Activated naive CD4-positive, alpha-beta T cell treated with anti-CD3 and anti-CD28 coated beads for 36 hours (primary cell): ENCODE data around the gene TAF6. TPM values are rescaled to one million over a fixed set of nuclear protein-coding genes. Genes with fewer than 3 reads are reported as not detected.

Experiments used
- CTCF ChIA-PET: fragments of 350-600 bp; sonication (Branson Sonifier 250); formaldehyde crosslinking; loops from one replicate; lab custom pipeline; 2021; ENCODE audit warnings: antibody characterized with exemption; lab: Charles Lee
- DNase-seq: peaks from one replicate; pipeline ENCODE4 v3.0.0-alpha.2; 2020
- H3K27ac Mint-ChIP-seq: one replicate; pipeline ENCODE4 v1.8.0; 2021; ENCODE audit warnings: mild to moderate bottlenecking, mixed read lengths
- H3K27me3 Mint-ChIP-seq: one replicate; pipeline ENCODE4 v1.8.0; 2021; ENCODE audit warnings: low read depth, mixed read lengths
- H3K36me3 Mint-ChIP-seq: one replicate; pipeline ENCODE4 v1.8.0; 2021; ENCODE audit warnings: low read depth, mixed read lengths
- H3K4me1 Mint-ChIP-seq: one replicate; pipeline ENCODE4 v1.8.0; 2021; ENCODE audit warnings: low read depth, mixed read lengths
- H3K4me3 Mint-ChIP-seq: one replicate; pipeline ENCODE4 v1.8.0; 2021; ENCODE audit warnings: mild to moderate bottlenecking, moderate library complexity, mixed read lengths
- H3K9me3 Mint-ChIP-seq: one replicate; pipeline ENCODE4 v1.8.0; 2021; ENCODE audit warnings: mixed read lengths
- intact Hi-C: fragments of 100-400 bp; cut with micrococcal nuclease; formaldehyde crosslinking; loops from one replicate; pipeline ENCODE4 v1.15.1; 2023
- total RNA-seq, 2 experiments: library from RNA; stranded (reverse); gene quantifications; one replicate each; pipeline ENCODE4 v1.2.3, GENCODE V29; 2021

Gene TAF6
- total RNA-seq, 2 experiments from 2014 or later, result 48.9 to 53.5 TPM

DNA sequence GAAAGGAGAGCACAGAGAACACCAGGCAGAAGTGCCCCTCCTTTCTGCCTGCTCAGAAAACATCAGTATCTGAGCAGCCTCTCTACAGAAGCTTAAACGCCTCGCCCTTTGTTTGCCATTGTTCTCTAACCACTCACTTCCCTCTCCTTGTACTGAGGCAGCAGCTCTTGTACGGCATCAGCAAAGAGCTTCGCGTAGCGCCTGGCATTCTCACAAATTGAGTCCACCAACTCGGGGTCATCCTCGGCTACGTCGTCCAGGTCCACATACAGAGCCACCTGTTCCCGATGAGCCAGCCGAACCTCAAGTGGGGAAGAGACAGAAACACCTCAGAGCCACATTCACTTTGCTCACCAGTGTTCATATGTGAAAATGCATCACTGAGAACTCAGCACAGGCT lies 19.7 kb downstream of the TAF6 start:
- CTCF ChIA-PET, result interaction anchor here (1.2 kb wide), 1 partner anchor 9 kb away, joined by 4 read pairs; no protein-coding TSS in a partner anchor
- H3K4me1 Mint-ChIP-seq, result peaks cover 50% of the 10 kb centered on the region
- peak overlapping the region; percentile 96 for H3K27ac Mint-ChIP-seq
- DNase-seq, result no peak
- no peaks in the 10 kb centered on the region for H3K27me3 Mint-ChIP-seq
- H3K4me3 Mint-ChIP-seq, result peak overlapping the region; percentile 91
- intact Hi-C loops, result no loop called here
- peaks cover 58% of the 10 kb centered on the region for H3K36me3 Mint-ChIP-seq
- H3K9me3 Mint-ChIP-seq, result no peaks in the 10 kb centered on the region

DNA sequence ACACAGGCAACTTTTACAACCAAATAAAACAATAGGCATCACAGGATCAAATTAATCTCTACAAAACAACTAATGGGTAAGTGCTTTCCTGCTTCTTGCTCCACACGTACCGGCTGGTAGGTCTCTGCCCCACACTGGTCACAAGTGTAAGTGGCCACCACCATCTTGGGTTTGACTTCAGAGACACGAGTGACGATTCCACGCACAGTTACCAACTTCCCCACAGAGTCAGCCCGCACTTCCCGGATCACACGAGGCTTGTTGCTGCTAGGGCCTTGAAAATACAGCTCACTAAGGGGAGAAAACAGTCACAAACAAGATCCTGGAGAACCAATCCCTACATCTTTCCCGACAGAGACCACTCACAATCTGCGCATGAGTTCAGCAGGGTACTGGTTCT lies 20.2 kb downstream of the TAF6 start:
- no peak for DNase-seq
- H3K36me3 Mint-ChIP-seq, result peaks cover 62% of the 10 kb centered on the region
- H3K4me1 Mint-ChIP-seq, result peaks cover 50% of the 10 kb centered on the region
- H3K9me3 Mint-ChIP-seq, result no peaks in the 10 kb centered on the region
- intact Hi-C loops, result no loop called here
- no peaks in the 10 kb centered on the region for H3K27me3 Mint-ChIP-seq
- CTCF ChIA-PET, result interaction anchor here (1.2 kb wide), 1 partner anchor 9 kb away, joined by 4 read pairs; no protein-coding TSS in a partner anchor
- peak overlapping the region; percentile 91 for H3K4me3 Mint-ChIP-seq
- peak overlapping the region; percentile 50 for H3K27ac Mint-ChIP-seq

- H3K4me3 Mint-ChIP-seq, result no peak overlapping the region
- H3K4me1 Mint-ChIP-seq, result peaks cover 56% of the 10 kb centered on the region
- no peak for DNase-seq
- no peaks in the 10 kb centered on the region for H3K9me3 Mint-ChIP-seq
- no peaks in the 10 kb centered on the region for H3K27me3 Mint-ChIP-seq
- intact Hi-C loops, result no loop called here
- no peak overlapping the region for H3K27ac Mint-ChIP-seq
- CTCF ChIA-PET, result no interaction called here
- H3K36me3 Mint-ChIP-seq, result peaks cover 90% of the 10 kb centered on the region
These were observed 23.5 kb downstream of the TAF6 start for GRCh38 chr7:100095704-100096103.

DNA sequence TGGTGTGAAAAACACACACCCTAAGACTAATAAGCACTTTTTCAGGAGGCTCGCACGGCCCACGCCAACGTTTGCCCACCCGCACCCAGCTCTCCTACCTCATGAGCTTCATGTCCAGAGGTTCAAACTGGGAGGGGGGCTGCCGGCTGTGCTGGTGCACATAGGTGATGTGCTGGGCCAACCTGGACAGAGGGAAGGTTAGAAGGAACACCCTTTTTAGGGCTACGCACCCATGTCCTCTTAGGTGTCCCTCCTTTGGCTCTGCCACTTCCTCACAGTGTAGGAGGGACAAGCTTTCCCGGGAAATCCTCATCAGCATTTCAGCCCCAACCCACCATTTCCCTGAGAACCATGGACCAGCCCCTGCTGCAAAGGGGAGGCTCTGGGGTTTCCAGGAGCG lies 23.9 kb downstream of the TAF6 start:
- Mint-ChIP-seq H3K27me3 (no peaks in the 10 kb centered on the region), H3K36me3 (peaks cover 90% of the 10 kb centered on the region), H3K27ac (peak overlapping the region; percentile 56), H3K9me3 (no peaks in the 10 kb centered on the region), H3K4me1 (peaks cover 59% of the 10 kb centered on the region), H3K4me3 (no peak overlapping the region)
- DNase-seq, result no peak
- intact Hi-C loops, result no loop called here
- CTCF ChIA-PET, result no interaction called here

DNA sequence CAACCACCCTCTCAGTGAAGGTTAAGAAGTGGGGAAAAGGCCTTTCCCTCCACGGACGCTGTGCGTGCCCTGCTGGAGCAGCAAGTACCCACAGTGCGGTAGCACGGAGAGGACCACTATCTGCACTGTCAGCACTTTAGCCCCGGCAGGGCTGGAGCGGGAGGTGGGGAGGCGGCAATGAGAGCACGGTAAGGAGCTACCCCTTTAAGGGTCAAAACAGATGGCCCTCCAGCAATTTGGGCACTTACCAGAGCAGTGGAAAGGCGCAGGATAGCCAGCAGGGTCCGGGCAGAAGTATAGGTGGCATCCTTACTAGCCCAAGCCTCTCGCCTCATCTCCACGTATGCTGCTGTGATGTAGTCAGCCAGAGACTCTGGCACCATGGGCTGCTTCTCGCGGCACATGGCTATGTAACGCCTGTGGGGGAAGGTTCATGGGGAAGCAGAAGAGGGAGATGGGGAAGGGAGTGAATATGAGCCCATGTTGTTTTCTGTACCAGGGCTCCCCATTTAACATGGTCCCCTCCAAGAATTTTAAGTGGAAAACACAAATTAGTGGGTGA lies 25.2 kb downstream of the TAF6 start:
- intact Hi-C loops, result no loop called here
- H3K36me3 Mint-ChIP-seq, result peaks cover 78% of the 10 kb centered on the region
- H3K4me1 Mint-ChIP-seq, result peaks cover 58% of the 10 kb centered on the region
- CTCF ChIA-PET, result no interaction called here
- H3K4me3 Mint-ChIP-seq, result no peak overlapping the region
- no peak for DNase-seq
- no peaks in the 10 kb centered on the region for H3K9me3 Mint-ChIP-seq
- H3K27ac Mint-ChIP-seq, result no peak overlapping the region
- H3K27me3 Mint-ChIP-seq, result no peaks in the 10 kb centered on the region

GRCh38 chr7:100093498-100093897 lies 25.7 kb downstream of the TAF6 start:
- Mint-ChIP-seq H3K36me3 (peaks cover 73% of the 10 kb centered on the region), H3K4me3 (no peak overlapping the region), H3K27me3 (no peaks in the 10 kb centered on the region), H3K4me1 (peaks cover 53% of the 10 kb centered on the region), H3K9me3 (no peaks in the 10 kb centered on the region), H3K27ac (no peak overlapping the region)
- intact Hi-C loops, result no loop called here
- CTCF ChIA-PET, result interaction anchor here (1.6 kb wide), 1 partner anchor 11 kb away, joined by 4 read pairs; no protein-coding TSS in a partner anchor
- no peak for DNase-seq

DNA sequence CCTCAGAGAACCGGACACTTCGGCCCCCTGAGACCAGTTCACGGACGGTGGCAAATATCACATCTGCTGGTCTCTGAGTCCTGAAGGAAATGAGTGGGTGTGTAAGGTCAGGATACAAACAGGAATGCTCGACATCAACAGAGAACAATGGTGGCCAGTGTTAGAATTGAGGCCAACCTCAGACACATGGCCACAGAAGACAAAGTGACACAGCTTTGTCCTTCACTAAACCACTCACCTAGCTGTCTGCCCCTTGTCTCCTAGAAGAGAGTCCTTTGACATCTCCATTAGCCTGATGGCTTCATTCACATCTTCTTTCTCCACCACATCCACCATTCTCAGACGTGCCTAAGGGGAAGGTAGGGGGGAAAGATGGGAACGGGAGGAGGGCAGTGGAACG lies 26.1 kb downstream of the TAF6 start:
- CTCF ChIA-PET, result interaction anchor here (1.6 kb wide), 1 partner anchor 11 kb away, joined by 4 read pairs; no protein-coding TSS in a partner anchor
- Mint-ChIP-seq H3K27me3 (no peaks in the 10 kb centered on the region), H3K9me3 (no peaks in the 10 kb centered on the region), H3K36me3 (peaks cover 68% of the 10 kb centered on the region), H3K4me1 (peaks cover 50% of the 10 kb centered on the region), H3K4me3 (no peak overlapping the region), H3K27ac (no peak overlapping the region)
- intact Hi-C loops, result no loop called here
- no peak for DNase-seq

DNA sequence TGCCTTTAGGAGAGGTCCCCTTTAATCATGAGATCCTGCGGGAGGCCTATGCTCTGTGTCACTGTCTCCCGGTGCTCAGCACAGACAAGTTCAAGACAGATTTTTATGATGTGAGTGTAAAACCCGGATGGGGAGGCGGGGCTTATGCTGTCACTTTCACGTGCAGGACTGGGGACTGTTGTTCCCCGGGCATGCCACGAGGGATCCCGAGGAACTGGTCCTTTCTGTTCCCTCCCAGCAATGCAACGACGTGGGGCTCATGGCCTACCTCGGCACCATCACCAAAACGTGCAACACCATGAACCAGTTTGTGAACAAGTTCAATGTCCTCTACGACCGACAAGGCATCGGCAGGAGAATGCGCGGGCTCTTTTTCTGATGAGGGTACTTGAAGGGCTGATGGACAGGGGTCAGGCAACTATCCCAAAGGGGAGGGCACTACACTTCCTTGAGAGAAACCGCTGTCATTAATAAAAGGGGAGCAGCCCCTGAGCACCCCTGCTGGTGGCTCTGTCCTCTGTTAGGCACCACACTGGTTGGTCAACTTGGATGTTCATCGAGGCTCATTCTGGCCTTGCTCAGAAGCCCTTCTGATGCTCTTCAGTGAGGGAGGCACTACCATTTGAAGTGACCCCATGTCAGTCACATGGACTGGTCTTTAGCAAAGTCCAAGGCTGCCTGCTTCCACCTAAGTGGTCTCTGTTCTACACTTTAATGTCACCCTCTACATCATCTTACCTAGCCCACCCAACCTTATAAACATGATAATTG lies 27.6 kb downstream of the TAF6 start:
- peak; percentile 27 for DNase-seq
- Mint-ChIP-seq H3K9me3 (no peaks in the 10 kb centered on the region), H3K27ac (peak overlapping the region; percentile 39), H3K36me3 (peaks cover 57% of the 10 kb centered on the region), H3K27me3 (no peaks in the 10 kb centered on the region), H3K4me1 (peaks cover 46% of the 10 kb centered on the region), H3K4me3 (no peak overlapping the region)
- intact Hi-C loops, result no loop called here
- CTCF ChIA-PET, result interaction anchor here (0.6 to 1.6 kb wide), 4 partner anchors 9 to 538 kb away, joined by 3 to 4 read pairs (median 3); no protein-coding TSS in a partner anchor

- CTCF ChIA-PET, result interaction anchor here (0.6 to 1.6 kb wide), 4 partner anchors 9 to 42 kb away, joined by 3 to 4 read pairs (median 4); partner anchors contain the start of genes AP4M1 and MCM7
- peaks cover 49% of the 10 kb centered on the region for H3K36me3 Mint-ChIP-seq
- intact Hi-C loops, result no loop called here
- no peak for DNase-seq
- H3K27me3 Mint-ChIP-seq, result no peaks in the 10 kb centered on the region
- H3K9me3 Mint-ChIP-seq, result no peaks in the 10 kb centered on the region
- H3K4me3 Mint-ChIP-seq, result no peak overlapping the region
- peaks cover 43% of the 10 kb centered on the region for H3K4me1 Mint-ChIP-seq
- H3K27ac Mint-ChIP-seq, result peak overlapping the region; percentile 39
These were observed 28.4 kb downstream of the TAF6 start for GRCh38 chr7:100090527-100091410.

DNA sequence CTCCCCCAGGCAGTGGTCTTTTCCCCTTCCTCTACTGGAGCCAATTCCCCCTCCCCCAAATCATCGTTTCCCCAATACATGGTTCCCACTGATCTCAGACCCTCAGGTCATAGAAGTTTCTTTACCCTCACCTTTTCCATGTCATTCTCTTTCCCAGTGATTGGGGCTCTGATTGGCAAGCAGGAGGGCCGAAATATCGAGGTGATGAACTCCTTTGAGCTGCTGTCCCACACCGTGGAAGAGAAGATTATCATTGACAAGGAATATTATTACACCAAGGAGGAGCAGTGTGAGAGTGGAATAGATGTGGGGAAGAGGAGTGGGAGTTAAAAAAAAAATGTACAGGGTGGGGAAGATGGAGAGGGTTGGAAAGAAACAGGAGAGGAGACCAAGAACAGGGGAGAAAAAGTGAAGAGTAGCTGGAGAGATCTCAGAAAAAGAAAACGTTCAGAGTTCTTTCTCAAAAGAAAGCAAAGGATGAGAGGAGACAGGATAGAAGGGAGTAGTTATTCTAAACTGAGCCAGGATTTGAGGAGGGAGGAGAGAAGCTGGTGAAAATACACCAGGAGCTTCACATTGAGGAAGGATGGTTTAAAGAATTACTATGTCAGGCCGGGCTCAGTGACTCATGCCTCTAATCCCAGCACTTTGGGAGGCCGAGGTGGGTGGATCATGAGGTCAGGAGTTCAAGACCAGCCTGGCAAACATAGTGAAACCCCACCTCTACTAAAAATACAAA lies 29.5 kb downstream of the TAF6 start:
- H3K36me3 Mint-ChIP-seq, result peaks cover 38% of the 10 kb centered on the region
- H3K4me1 Mint-ChIP-seq, result peaks cover 36% of the 10 kb centered on the region
- CTCF ChIA-PET, result interaction anchor here (0.6 to 1.6 kb wide), 3 partner anchors 10 to 95 kb away, joined by 4 to 5 read pairs (median 4); partner anchors contain the start of genes AP4M1 and MCM7
- H3K4me3 Mint-ChIP-seq, result peak overlapping the region; percentile 88
- H3K27ac Mint-ChIP-seq, result peak overlapping the region; percentile 90
- intact Hi-C loops, result loop anchor here (1.0 kb wide), 1 partner anchor 12 kb away; the partner anchor contains the start of genes AP4M1 and MCM7
- H3K27me3 Mint-ChIP-seq, result no peaks in the 10 kb centered on the region
- no peaks in the 10 kb centered on the region for H3K9me3 Mint-ChIP-seq
- no peak for DNase-seq
